Sigmoid colon (tissue), 7 donors: ENCODE data around the gene C14orf180. TPM values are rescaled to one million over a fixed set of nuclear protein-coding genes. Genes with fewer than 3 reads are reported as not detected.

ENCODE experiments used
- DNase-seq: peaks from one replicate; pipeline ENCODE4 v3.0.0-alpha.2; 2019
- H3K27ac ChIP-seq, 4 donors: fragments of 200-600 bp; sonication (generic); one replicate each; pipeline ENCODE4 v1.5.1; 2016 to 2019; ENCODE audit warnings: mild to moderate bottlenecking in 1 of 4
- H3K27me3 ChIP-seq, 3 donors: fragments of 200-600 bp; sonication (generic); one replicate each; pipeline ENCODE4 v1.5.1; 2019; ENCODE audit warnings: mild to moderate bottlenecking in 1 of 3
- H3K36me3 ChIP-seq, 4 donors: fragments of 200-600 bp; sonication (generic); one replicate each; pipeline ENCODE4 v1.5.1; 2016 to 2019
- H3K4me1 ChIP-seq, 4 donors: fragments of 200-600 bp; sonication (generic); one replicate each; pipeline ENCODE4 v1.5.1; 2017 to 2019
- H3K4me3 ChIP-seq, 4 donors: fragments of 200-600 bp; sonication (generic); one replicate each; pipeline ENCODE4 v1.5.1; 2017 to 2019; ENCODE audit warnings: mild to moderate bottlenecking in 2 of 4, moderate library complexity in 1 of 4
- H3K9me3 ChIP-seq, 4 donors: fragments of 200-600 bp in 3 of 4; sonication (generic) in 3 of 4; one replicate each; pipeline versions ENCODE4 v1.5.1 to v1.6.1; 2013 to 2019
- CTCF ChIP-seq, 4 experiments: fragments of 450-650 bp in 3 of 4; fragments of 200-600 bp in 1 of 4; IDR thresholded peaks; one replicate each; pipeline ENCODE4 v1.5.1; 2016 to 2019; ENCODE audit warnings: antibody characterized with exemption in 4 of 4, mild to moderate bottlenecking in 3 of 4, moderate library complexity in 2 of 4
- EP300 ChIP-seq, 4 donors: sonication (generic); formaldehyde crosslinking; IDR thresholded peaks; one replicate each; pipeline ENCODE4 v1.6.1; 2017; ENCODE audit warnings: antibody characterized with exemption in 4 of 4
- POLR2A ChIP-seq, 2 donors: fragments of 450-650 bp; IDR thresholded peaks; one replicate each; pipeline ENCODE4 v1.6.1; 2016; ENCODE audit warnings: antibody characterized with exemption in 2 of 2, mild to moderate bottlenecking in 2 of 2, moderate library complexity in 2 of 2
- POLR2AphosphoS5 ChIP-seq, 4 donors: sonication (generic); formaldehyde crosslinking; IDR thresholded peaks; one replicate each; pipeline ENCODE4 v1.6.1; 2017; ENCODE audit warnings: antibody characterized with exemption in 4 of 4
- WGBS, 2 donors: extraction: QIAGEN DNeasy Blood & Tissue Kit; methylation state at CpG; one replicate each; pipeline ENCODE4 v1.1.7; 2013; 5-methylcytosine and 5-hydroxymethylcytosine counted together
- intact Hi-C: fragments of 100-400 bp; cut with DNase I; formaldehyde crosslinking; loops from one replicate; pipeline ENCODE4 v1.15.1; 2023
- polyA plus RNA-seq, 3 donors: library from polyadenylated mRNA; stranded (reverse); fragments of 200-250 nt; gene quantifications; one replicate each; pipeline ENCODE4 v1.2.3, GENCODE V29; 2013
- total RNA-seq, 4 donors: library from RNA; depleted of rRNA; stranded (reverse); fragments of >200 nt; gene quantifications; one replicate each; pipeline ENCODE4 v1.1.0, GENCODE V29; 2016
- donor health status: healthy with polysubstance abuse.
- donor health status: Bipolar disorder and iron deficiency.
- donor health status: healthy.

Gene C14orf180
- total and polyA plus RNA-seq, 7 donors, result 0.16 to 5.0 (median 0.58) TPM; not detected in 1

GRCh38 chr14:104558231-104559027 lies 21.1 kb upstream of the C14orf180 start:
- 82 to 88% methylated on average over 16 of the region's 16 CpGs for WGBS, 2 donors

GRCh38 chr14:104559028-104559803 lies 20.3 kb upstream of the C14orf180 start:
- Histone ChIP-seq H3K4me3 (no peak overlapping the region), H3K4me1 (peaks cover 0 to 7% (median 3%) of the 10 kb centered on the region in 4 donors), H3K36me3 (no peaks in the 10 kb centered on the region), H3K27ac (no peak overlapping the region), H3K27me3 (peaks cover 0 to 33% (median 6%) of the 10 kb centered on the region in 3 donors), H3K9me3 (no peaks in the 10 kb centered on the region)
- WGBS, 2 donors, result 54 to 79% methylated on average over 15 of the region's 15 CpGs
- no peak for DNase-seq
- no peak for TF ChIP-seq EP300 (IDR thresholded peaks at IDR 0.05)
- no peak for TF ChIP-seq POLR2AphosphoS5 (IDR thresholded peaks at IDR 0.05)
- no peak for TF ChIP-seq POLR2A (IDR thresholded peaks at IDR 0.05)
- TF ChIP-seq CTCF (IDR thresholded peaks at IDR 0.05), result no peak
- intact Hi-C loops, result no loop called here

More at GRCh38 chr14:104558231-104559027, 21.1 kb upstream of the C14orf180 start:
- no peak overlapping the region for H3K4me3 ChIP-seq
- H3K27me3 ChIP-seq, result peaks cover 0 to 29% (median under 1%) of the 10 kb centered on the region in 3 donors
- H3K36me3 ChIP-seq, result no peaks in the 10 kb centered on the region
- intact Hi-C loops, result no loop called here
- no peaks in the 10 kb centered on the region for H3K4me1 ChIP-seq
- no peak overlapping the region for H3K27ac ChIP-seq
- no peaks in the 10 kb centered on the region for H3K9me3 ChIP-seq
- no peak for DNase-seq
- TF ChIP-seq CTCF (IDR thresholded peaks at IDR 0.05) (no peak), POLR2AphosphoS5 (IDR thresholded peaks at IDR 0.05) (no peak), EP300 (IDR thresholded peaks at IDR 0.05) (no peak), POLR2A (IDR thresholded peaks at IDR 0.05) (no peak)

GRCh38 chr14:104559804-104560585 lies 19.6 kb upstream of the C14orf180 start:
- no peak for DNase-seq
- Histone ChIP-seq H3K4me3 (no peak overlapping the region), H3K27ac (no peak overlapping the region), H3K9me3 (no peaks in the 10 kb centered on the region), H3K4me1 (peaks cover 0 to 9% (median 4%) of the 10 kb centered on the region in 4 donors), H3K27me3 (peaks cover 0 to 33% (median 14%) of the 10 kb centered on the region in 3 donors), H3K36me3 (no peaks in the 10 kb centered on the region)
- no peak for TF ChIP-seq POLR2AphosphoS5 (IDR thresholded peaks at IDR 0.05)
- no peak for TF ChIP-seq EP300 (IDR thresholded peaks at IDR 0.05)
- TF ChIP-seq CTCF (IDR thresholded peaks at IDR 0.05), result no peak
- no peak for TF ChIP-seq POLR2A (IDR thresholded peaks at IDR 0.05)
- 84 to 88% methylated on average over 21 of the region's 21 CpGs for whole genome bisulfite sequencing, 2 donors
- intact Hi-C loops, result no loop called here

- Histone ChIP-seq H3K36me3 (no peaks in the 10 kb centered on the region), H3K27ac (no peak overlapping the region), H3K27me3 (peaks cover 0 to 36% (median 20%) of the 10 kb centered on the region in 3 donors), H3K4me3 (no peak overlapping the region), H3K9me3 (no peaks in the 10 kb centered on the region), H3K4me1 (peaks cover 0 to 9% (median 4%) of the 10 kb centered on the region in 4 donors)
- DNase-seq, result no peak
- 61 to 74% methylated on average over 3 of the region's 3 CpGs for WGBS, 2 donors
- TF ChIP-seq POLR2AphosphoS5 (IDR thresholded peaks at IDR 0.05), result no peak
- no peak for TF ChIP-seq EP300 (IDR thresholded peaks at IDR 0.05)
- TF ChIP-seq CTCF (IDR thresholded peaks at IDR 0.05), result no peak
- no peak for TF ChIP-seq POLR2A (IDR thresholded peaks at IDR 0.05)
- intact Hi-C loops, result no loop called here
Observed at GRCh38 chr14:104560586-104560945, 19.0 kb upstream of the C14orf180 start.
